KG1 (cell line): ENCODE measurements around the gene STK11IP.

Experiments
- DNase-seq: peaks from one replicate; lab custom pipeline; 2025; lab: John Stamatoyannopoulos, UW

STK11IP gene, protein sequence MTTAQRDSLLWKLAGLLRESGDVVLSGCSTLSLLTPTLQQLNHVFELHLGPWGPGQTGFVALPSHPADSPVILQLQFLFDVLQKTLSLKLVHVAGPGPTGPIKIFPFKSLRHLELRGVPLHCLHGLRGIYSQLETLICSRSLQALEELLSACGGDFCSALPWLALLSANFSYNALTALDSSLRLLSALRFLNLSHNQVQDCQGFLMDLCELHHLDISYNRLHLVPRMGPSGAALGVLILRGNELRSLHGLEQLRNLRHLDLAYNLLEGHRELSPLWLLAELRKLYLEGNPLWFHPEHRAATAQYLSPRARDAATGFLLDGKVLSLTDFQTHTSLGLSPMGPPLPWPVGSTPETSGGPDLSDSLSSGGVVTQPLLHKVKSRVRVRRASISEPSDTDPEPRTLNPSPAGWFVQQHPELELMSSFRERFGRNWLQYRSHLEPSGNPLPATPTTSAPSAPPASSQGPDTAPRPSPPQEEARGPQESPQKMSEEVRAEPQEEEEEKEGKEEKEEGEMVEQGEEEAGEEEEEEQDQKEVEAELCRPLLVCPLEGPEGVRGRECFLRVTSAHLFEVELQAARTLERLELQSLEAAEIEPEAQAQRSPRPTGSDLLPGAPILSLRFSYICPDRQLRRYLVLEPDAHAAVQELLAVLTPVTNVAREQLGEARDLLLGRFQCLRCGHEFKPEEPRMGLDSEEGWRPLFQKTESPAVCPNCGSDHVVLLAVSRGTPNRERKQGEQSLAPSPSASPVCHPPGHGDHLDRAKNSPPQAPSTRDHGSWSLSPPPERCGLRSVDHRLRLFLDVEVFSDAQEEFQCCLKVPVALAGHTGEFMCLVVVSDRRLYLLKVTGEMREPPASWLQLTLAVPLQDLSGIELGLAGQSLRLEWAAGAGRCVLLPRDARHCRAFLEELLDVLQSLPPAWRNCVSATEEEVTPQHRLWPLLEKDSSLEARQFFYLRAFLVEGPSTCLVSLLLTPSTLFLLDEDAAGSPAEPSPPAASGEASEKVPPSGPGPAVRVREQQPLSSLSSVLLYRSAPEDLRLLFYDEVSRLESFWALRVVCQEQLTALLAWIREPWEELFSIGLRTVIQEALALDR

GRCh38 chr2:219597552-219598307, at the start of gene STK11IP:
STK11IP (plus strand) TSS chr2:219597857; CDS start chr2:219598120, 263 bp downstream.
- DNase-seq = peak; percentile 94

DNA sequence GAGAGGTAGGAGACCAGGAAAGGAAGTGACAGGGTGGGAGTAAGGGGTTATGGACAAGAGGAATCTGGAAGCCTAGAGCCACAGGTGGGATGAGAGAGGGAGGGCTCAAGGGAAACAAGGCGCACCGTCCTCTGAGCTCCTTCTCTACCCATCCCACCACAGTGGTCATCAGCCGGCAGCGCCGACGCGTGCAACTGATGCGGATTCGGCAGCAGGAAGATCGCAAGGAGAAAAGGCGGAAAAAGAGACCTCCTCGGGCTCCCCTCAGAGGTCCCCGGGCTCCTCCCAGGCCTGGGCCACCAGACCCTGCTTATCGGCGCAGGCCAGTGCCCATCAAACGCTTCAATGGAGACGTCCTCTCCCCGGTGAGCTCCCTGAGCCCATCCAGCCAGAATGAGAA, 48.7 kb upstream of the STK11IP start:
- DNase-seq = no peak

DNA sequence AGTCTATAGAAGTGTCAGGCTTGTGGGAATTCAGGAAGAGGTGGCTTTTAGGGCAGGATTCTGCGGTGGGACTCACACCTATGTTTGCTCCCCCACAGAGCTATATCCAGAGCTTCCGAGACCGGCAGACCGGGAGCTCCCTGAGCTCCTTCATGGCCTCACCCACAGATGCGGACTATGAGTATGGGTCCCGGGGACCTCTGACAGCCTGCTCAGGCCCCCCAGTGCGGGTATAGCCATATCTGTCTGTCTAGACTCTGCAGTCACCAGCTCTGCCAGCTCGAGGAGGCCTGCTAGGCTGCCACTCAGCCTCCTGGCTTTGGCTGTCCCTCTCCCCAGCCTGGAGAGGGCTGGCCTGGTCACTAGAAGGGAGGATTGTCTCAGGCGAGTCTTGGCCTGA, 48.0 kb upstream of the STK11IP start:
- DNase-seq = no peak

DNA sequence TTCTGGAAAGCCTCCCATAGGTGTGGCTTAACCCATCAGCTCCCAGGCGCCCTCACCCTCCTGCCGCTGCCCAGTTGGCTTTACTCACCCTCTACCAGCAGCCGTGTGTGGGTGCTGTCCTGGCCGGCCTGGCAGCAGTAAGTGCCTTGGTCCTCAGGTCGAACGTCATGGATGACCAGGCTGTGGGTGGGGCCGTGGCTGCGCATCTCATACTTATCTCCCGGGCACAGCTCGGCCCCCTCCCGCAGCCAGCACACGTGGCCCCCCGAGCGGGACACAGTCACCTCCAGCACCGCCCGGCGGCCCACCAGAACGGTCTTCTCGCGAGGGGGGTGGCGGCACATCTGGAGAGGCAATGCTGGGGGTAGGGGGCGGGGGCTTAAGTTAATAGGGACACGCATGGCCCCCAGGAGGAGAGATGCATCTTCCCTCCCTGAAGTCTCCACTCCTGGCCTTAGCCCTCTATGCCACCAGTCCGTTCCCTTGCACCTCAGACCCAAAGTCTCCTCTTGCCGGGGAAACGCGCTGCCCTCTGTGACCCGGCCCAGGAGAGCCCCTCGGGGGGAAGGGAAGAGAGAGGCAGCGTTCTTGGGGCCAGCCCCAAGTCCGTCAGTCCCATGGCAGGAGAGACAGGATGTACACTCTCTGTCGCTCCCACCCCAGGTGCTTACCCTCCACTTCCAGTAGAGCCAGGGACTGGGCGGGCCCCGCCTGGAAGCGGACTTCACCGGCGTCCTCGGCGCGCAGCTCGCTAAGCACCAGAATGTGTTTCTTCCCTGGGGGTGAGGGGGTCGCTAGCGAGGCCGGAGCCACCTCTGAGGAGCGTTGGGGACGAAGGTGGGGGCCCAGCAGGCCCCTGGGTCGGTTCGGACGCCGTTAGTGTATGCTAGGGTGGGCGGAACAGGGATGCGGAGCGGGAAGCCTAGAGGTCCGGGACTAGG, 45.9 kb upstream of the STK11IP start:
- DNase-seq = no peak

GRCh38 chr2:219552382-219553167, 45.1 kb upstream of the STK11IP start:
- DNase-seq = no peak

- DNase-seq = no peak
These were observed 44.6 kb upstream of the STK11IP start for GRCh38 chr2:219553168-219553417.

DNA sequence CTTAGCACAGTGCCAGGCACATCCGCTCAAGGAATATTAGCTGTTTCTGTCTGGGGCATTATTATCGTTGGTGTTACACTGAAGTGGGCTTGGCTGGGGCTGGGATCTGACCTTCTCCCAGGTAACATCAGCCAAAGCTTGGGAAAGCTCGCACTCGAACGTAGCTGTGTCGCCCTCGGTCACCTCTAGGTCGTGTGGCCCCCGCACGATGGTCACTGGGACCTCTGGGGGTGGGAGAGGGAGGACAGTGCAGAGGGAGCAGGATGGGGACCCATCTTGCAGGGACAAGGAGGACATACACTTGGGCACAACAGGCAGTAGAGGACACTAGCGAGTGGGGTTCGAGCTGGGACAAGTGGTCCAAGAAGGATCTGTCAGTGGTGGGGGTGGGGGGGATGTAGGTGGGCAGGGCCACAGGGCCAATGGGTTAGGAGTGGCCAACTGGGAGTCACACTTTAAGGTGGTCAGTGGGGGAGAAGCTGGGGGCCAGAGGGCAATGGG, 44.1 kb upstream of the STK11IP start:
- no peak for DNase-seq

- no peak for DNase-seq
These were observed 43.3 kb upstream of the STK11IP start for GRCh38 chr2:219554350-219554749.

DNA sequence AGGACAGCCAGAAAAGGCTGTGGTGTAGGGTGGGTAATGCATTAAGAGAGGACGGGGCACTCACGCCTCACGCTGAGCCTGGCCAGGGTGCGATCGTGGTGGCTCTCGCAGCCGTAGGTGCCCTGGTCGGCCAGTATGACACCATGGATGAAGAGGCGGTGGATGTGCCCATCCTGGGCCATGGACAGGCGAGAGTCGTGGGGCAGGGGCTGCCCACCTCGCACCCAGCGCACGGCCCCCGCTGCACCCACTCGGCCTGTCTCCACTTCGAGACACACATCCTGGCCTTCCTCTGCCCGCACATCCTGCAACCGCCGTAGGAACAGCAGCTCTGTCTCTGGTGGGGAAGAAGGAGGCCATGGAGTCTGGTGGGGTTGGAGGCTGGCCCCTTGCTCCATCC, 41.7 kb upstream of the STK11IP start:
- DNase-seq = no peak

DNA sequence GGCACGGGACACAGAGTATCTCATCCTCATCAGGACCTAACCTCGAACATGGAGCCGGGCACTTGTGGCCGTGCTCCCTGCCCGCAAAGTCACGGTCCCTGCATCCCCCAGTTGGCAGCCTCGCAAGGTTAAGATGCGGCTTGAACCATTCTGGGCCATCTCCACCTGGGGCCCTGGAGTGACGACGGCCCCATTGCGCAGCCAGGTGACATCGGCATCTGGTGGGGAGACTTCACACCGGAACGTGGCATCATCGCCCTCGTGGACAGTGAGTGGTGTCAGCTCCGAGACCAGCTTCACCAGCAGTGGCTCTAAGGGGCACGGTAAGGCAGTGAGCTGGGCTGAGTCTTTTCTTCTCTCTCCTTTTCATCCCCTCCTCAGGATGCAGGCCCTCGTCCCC, 41.2 kb upstream of the STK11IP start:
- DNase-seq = no peak

DNA sequence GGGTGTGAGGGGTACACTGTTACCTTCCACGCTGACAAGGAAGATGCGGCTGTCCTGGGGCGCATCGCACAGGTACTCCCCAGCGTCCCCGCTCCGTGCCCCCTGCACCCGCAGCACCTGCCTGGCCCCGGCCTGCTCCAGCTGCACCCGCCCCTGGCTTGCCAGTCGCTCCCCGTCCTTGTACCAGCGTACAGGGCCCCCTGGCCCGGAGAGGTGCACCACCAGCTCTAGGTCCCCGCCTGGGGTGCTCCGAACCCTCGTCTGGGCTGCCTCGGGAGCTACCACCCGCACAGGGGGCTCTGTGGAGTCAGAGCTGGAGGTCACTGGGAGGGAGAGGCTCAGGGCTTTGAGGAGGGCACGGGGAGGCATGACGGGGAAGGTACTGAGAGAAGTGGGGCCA, 40.3 kb upstream of the STK11IP start:
- DNase-seq = no peak

DNA sequence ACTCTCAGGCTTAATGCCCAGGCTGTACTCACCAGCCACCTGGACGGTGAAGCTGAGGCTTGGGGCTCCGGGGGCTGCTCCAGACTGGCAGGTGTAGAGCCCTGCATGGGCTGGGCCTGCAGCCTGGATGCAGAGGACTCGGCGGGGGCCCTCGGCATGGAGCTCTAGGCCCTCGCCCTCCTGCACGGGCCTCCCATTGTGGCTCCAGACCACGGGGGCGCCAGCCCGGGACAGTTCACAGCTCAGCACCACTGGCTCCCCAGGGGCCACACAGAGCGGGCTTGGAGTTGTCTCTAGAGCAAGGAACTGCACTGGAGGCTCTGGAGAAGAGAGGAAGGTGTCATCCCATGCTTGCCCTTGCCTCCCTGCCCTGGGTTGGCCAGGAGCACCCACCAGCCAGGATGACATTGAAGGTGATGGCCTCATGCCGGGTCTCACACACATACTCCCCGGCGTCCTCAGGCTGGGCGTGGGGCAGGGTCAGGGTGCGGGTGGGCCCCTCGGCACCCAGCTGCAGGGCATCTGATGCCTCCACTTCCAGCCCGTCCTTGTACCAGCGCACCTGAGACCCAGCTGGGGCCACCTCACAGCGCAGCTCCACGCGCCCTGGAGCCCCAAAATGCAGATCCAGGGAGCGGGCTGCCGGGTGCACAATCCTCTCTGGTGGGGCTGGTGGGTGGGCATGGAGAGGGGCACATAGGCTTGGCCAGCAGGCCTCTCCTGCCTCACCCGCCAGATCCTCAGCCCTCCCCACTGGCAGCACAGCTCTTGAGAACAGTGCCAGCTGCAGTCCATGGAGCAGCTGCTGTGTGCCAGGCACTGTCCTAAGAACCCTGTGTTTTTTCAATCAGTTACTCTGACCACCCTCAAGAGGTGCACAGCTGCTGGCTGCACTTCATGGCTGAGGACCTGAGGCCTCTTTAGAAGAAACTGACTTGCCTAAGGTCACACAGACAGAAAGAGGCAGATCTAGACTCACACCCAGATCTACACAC, 39.6 kb upstream of the STK11IP start:
- DNase-seq = no peak

GRCh38 chr2:219559156-219559915, 38.3 kb upstream of the STK11IP start:
- no peak for DNase-seq

GRCh38 chr2:219560037-219560892, 37.4 kb upstream of the STK11IP start:
- DNase-seq = no peak

- no peak for DNase-seq
These were observed 36.8 kb upstream of the STK11IP start for GRCh38 chr2:219560893-219561178.

DNA sequence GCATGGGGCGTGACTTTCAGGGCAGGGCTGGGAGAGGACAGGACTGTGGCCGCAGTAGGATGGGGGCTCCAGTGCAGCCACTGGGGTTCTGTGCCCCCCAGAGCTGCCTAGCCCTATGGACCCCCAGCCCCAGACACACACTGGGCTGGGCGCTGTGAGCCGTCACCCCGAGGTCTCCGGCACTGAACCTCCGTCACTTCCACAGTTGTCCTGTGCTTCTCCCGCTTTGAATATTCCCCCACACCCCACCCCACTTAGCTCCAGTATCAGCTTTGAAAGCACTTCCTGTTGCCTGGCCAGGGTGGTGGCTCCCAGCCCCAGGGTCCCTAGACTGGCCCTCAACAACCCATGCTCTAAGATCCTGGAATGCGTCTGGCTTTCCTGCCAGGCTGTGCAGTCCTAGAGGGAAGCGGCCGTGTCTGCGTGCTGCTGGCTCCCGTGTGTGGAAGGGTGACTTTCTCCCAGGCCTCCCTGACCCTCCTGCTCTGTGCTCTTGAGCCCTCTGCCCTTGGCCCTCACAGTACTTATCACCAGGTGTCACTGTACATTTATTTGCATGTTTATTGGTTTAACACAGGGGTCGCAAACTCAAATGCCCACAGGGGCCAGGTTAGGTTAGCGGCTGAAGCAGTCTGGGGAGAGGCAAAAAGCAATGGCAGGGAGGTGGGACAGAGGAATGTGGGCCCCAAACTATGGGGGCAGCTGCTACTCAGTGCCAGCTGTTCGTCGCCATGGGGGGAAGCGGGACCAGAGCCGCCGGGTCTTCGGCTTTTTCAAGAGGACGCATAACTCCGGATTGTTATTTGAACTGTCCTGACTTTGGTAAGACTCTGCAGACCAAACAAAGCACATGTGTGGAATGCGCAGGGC, 36.2 kb upstream of the STK11IP start:
- no peak for DNase-seq
